ENCODE results near the gene HDAC4. TPM values are rescaled to one million over a fixed set of nuclear protein-coding genes. Genes with fewer than 3 reads are reported as not detected.

HDAC4 gene
- total and polyA plus RNA-seq, 2 donors from 2014 or later = 2.2 to 56.8 TPM

DNA sequence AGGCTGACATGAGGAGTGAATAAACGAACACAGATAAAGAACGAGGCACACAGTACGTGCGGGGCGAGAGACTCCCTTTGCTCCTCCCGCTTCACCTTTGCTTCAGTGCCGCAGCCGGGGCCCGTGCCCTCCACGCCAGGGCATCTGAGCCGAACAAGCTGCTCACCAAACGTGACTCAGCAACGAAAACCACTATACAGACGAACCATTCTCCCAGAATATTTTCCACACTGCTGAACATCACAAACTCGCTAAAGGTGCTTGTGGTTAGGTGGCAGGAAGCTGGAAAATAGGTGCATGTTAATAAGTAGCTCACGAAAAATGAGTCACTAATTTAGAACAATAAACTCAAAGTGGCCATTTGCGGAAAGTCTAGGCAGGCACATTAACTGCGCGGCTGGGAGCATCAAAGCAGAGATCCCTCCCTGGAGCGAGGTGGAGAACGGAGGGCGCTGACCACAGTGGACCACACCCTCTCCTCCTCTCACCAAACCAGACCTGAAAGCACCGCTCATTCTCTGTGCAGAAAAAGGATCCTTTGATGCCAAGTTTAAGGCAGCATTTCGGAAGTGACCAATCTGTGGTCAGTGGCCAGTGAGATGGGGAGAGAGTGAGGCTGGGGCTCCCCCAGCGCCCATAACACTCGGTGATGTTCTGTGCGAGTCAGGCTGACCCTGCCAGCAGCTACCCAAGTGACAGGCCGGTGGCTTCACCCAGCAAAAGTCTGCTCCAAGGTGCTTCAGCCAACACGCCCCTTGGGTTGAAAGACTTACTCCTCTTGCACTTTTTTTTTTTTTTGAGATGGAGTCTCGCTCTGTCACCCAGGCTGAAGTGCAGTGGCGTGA lies 153.2 kb downstream of the HDAC4 start:
- peak; percentile 65 to 91 (median 88) for DNase-seq
- peak overlapping the region; percentile 26 to 44 for H3K27ac ChIP-seq (ENCODE audit: low read depth in 2 of 2, low read length in 2 of 2)
- H3K4me3 ChIP-seq (ENCODE audit: low read length in 3 of 3) = peak overlapping the region in 1 of 3 donors; percentile 41
- TF ChIP-seq, protein P1, sequence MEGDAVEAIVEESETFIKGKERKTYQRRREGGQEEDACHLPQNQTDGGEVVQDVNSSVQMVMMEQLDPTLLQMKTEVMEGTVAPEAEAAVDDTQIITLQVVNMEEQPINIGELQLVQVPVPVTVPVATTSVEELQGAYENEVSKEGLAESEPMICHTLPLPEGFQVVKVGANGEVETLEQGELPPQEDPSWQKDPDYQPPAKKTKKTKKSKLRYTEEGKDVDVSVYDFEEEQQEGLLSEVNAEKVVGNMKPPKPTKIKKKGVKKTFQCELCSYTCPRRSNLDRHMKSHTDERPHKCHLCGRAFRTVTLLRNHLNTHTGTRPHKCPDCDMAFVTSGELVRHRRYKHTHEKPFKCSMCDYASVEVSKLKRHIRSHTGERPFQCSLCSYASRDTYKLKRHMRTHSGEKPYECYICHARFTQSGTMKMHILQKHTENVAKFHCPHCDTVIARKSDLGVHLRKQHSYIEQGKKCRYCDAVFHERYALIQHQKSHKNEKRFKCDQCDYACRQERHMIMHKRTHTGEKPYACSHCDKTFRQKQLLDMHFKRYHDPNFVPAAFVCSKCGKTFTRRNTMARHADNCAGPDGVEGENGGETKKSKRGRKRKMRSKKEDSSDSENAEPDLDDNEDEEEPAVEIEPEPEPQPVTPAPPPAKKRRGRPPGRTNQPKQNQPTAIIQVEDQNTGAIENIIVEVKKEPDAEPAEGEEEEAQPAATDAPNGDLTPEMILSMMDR (IDR thresholded peaks at IDR 0.05; ENCODE audit: borderline replicate concordance, extremely low read depth, insufficient read depth) = no peak
- no peak overlapping the region for H3K9ac ChIP-seq (ENCODE audit: low read length in 3 of 3)
- H3K36me3 ChIP-seq (ENCODE audit: control insufficient read depth in 2 of 3, insufficient read depth in 3 of 3, low read length in 3 of 3) = no peaks in the 10 kb centered on the region
- no peaks in the 10 kb centered on the region for H3K9me3 ChIP-seq (ENCODE audit: control insufficient read depth in 2 of 3, insufficient read depth in 1 of 3, low read length in 3 of 3)
- no peaks in the 10 kb centered on the region for H3K27me3 ChIP-seq (ENCODE audit: control insufficient read depth, insufficient read depth, low read length)
- H3K4me1 ChIP-seq (ENCODE audit: control insufficient read depth in 2 of 3, insufficient read depth in 2 of 3, low read depth in 1 of 3, low read length in 3 of 3) = peaks cover 7 to 21% (median 14%) of the 10 kb centered on the region in 3 donors
- intact Hi-C loops (cut with DNase I) = no loop called here
- peak; percentile 15 for FAIRE-seq

- FAIRE-seq (no peak), DNase-seq (peak in 2 of 5 donors; percentile 57 to 62)
- TF ChIP-seq, protein P1 (IDR thresholded peaks at IDR 0.05; ENCODE audit: borderline replicate concordance, extremely low read depth, insufficient read depth) = no peak
- H3K9me3 ChIP-seq (ENCODE audit: control insufficient read depth in 2 of 3, insufficient read depth in 1 of 3, low read length in 3 of 3) = no peaks in the 10 kb centered on the region
- peaks cover 7 to 21% (median 14%) of the 10 kb centered on the region in 3 donors for H3K4me1 ChIP-seq (ENCODE audit: control insufficient read depth in 2 of 3, insufficient read depth in 2 of 3, low read depth in 1 of 3, low read length in 3 of 3)
- peak overlapping the region; percentile 4 to 44 for H3K27ac ChIP-seq (ENCODE audit: low read depth in 2 of 2, low read length in 2 of 2)
- no peak overlapping the region for H3K9ac ChIP-seq (ENCODE audit: low read length in 3 of 3)
- no peaks in the 10 kb centered on the region for H3K27me3 ChIP-seq (ENCODE audit: control insufficient read depth, insufficient read depth, low read length)
- H3K36me3 ChIP-seq (ENCODE audit: control insufficient read depth in 2 of 3, insufficient read depth in 3 of 3, low read length in 3 of 3) = no peaks in the 10 kb centered on the region
- intact Hi-C loops (cut with DNase I) = no loop called here
- peak overlapping the region in 2 of 3 donors; percentile 3 to 41 for H3K4me3 ChIP-seq (ENCODE audit: low read length in 3 of 3)
These were observed 154.1 kb downstream of the HDAC4 start for GRCh38 chr2:239246723-239247122.

GRCh38 chr2:239245872-239246721 lies 154.7 kb downstream of the HDAC4 start:
- TF ChIP-seq, protein P1 (IDR thresholded peaks at IDR 0.05; ENCODE audit: borderline replicate concordance, extremely low read depth, insufficient read depth) = no peak
- H3K4me3 ChIP-seq (ENCODE audit: low read length in 3 of 3) = peak overlapping the region in 2 of 3 donors; percentile 3 to 41
- H3K27ac ChIP-seq (ENCODE audit: low read depth in 2 of 2, low read length in 2 of 2) = peak overlapping the region in 1 of 2 donors; percentile 4
- H3K36me3 ChIP-seq (ENCODE audit: control insufficient read depth in 2 of 3, insufficient read depth in 3 of 3, low read length in 3 of 3) = no peaks in the 10 kb centered on the region
- H3K27me3 ChIP-seq (ENCODE audit: control insufficient read depth, insufficient read depth, low read length) = no peaks in the 10 kb centered on the region
- no peak overlapping the region for H3K9ac ChIP-seq (ENCODE audit: low read length in 3 of 3)
- intact Hi-C loops (cut with DNase I) = no loop called here
- H3K9me3 ChIP-seq (ENCODE audit: control insufficient read depth in 2 of 3, insufficient read depth in 1 of 3, low read length in 3 of 3) = no peaks in the 10 kb centered on the region
- peak in 1 of 5 donors; percentile 89 for DNase-seq
- no peak for FAIRE-seq
- H3K4me1 ChIP-seq (ENCODE audit: control insufficient read depth in 2 of 3, insufficient read depth in 2 of 3, low read depth in 1 of 3, low read length in 3 of 3) = peaks cover 7 to 21% (median 14%) of the 10 kb centered on the region in 3 donors
